ENCODE results near the gene DPP9. TPM values are rescaled to one million over a fixed set of nuclear protein-coding genes. Genes with fewer than 3 reads are reported as not detected.
A peak's percentile ranks its signal among the peaks of the same experiment; 100 is the strongest.

DPP9 gene
- 100 to 1,000 TPM; 112 to 126 (median 120) TPM for total RNA-seq

DNA sequence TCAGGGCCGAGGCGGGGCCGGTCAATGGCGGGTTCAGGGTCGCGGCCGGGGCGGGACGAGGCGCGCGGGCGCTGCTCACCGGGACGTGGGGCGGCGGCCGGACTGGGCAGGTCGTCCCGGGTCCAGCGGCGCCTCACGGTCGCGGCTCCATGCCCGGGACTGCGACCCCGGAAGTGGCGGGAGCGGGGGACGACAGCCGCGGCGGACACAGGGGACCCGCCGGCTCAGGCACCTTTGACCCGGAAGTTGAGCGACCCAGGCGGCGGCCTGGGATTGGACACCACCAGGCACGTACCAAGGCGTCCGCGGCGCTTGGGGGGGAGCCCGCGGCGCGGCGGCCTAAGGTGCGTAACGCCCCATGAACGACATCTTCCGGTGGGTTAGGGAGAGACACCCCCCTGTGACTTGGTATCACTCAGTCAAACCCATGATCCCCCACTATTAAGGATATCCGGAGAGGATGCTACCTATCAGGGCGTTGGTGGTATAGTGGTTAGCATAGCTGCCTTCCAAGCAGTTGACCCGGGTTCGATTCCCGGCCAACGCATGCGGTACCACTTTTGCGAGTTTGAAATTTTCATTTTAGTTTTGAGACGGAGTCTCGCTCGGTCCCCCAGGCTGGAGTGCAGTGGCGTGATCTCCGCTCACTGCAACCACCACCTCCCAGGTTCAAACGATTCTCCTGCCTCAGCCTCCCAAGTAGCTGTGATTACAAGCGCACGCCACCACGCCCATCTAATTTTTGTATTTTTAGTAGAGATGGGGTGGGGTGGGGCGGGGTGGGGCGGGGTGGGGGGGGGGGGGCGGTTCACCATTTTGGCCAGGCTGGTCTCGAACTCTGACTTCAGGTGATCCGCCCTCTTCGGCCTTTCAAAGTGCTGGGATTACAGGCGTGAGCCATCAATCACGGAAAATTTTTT lies at the start of gene DPP9:
TSS of gene DPP9 (minus strand) at position 248 of the 920 bp plus-strand sequence. CDS start 3,936 bp downstream, outside the sequence.
- peaks cover 6% of the 10 kb centered on the region for H3K36me3 Mint-ChIP-seq (ENCODE audit: insufficient read depth)

DNA sequence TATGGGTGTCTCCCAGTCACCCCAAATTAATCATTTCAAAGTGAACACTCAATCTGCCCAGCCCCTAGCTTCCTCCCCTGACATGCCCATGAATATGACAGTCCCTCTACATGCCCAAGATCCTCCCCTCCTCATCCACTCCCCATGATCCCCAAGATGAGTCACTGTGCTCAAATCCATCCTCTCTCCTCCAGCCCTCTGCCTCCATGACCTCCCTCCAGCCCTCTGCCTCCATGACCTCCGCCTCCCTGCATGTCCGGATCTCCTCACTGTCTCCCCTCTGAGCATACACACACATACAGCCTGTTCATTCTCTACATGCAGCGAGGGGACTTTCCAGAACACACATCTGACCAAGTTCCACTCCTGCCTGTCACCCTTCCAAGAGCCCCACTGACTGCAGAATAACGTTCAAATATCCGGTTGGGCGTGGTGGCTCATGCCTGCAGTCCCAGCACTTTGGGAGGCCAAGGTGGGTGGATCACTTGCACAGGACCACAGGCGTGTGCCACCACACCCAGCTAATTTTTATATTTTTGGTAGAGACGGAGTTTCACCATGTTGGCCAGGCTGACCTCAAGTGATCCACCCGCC lies 49.5 kb upstream of the DPP9 start:
- H3K4me3 Mint-ChIP-seq, result no peak overlapping the region
- no peak for DNase-seq
- H3K36me3 Mint-ChIP-seq (ENCODE audit: insufficient read depth), result no peaks in the 10 kb centered on the region
- H3K9me3 Mint-ChIP-seq, result no peaks in the 10 kb centered on the region
- peaks cover 33% of the 10 kb centered on the region for H3K27me3 Mint-ChIP-seq (ENCODE audit: low read depth)
- no peak for ATAC-seq
- peaks cover 4% of the 10 kb centered on the region for H3K4me1 Mint-ChIP-seq (ENCODE audit: low read depth)

More for the DNA sequence above, at the start of gene DPP9:
- DNase-seq (peak; percentile 94), ATAC-seq (peak; percentile 95)
- Mint-ChIP-seq H3K9me3 (no peaks in the 10 kb centered on the region), H3K27me3 (ENCODE audit: low read depth) (no peaks in the 10 kb centered on the region), H3K4me1 (ENCODE audit: low read depth) (peaks cover 25% of the 10 kb centered on the region), H3K4me3 (peak within 1 kb of the TSS; percentile 98)

DNA sequence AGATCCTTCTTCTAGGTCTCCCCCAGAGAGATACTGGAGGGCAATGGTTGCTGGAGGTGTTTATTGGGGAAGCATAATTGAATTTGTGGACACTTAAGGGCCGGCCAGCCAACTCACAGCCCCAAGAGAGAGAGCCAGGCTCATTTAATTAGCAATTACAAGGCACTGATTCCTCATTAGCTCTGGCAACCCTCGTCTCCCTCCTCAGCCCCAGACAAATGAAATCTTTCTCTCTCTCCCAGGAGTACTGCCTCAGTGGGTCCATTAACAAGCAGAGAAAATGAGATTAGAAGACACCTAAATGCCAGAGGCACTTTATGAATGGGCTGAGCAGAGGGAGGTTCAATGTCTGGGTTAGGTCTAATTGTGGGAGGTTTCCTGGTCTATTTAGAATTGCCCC lies 48.9 kb upstream of the DPP9 start:
- no peaks in the 10 kb centered on the region for H3K9me3 Mint-ChIP-seq
- peaks cover 4% of the 10 kb centered on the region for H3K4me1 Mint-ChIP-seq (ENCODE audit: low read depth)
- H3K36me3 Mint-ChIP-seq (ENCODE audit: insufficient read depth), result no peaks in the 10 kb centered on the region
- DNase-seq (no peak), ATAC-seq (no peak)
- H3K4me3 Mint-ChIP-seq, result no peak overlapping the region
- peaks cover 31% of the 10 kb centered on the region for H3K27me3 Mint-ChIP-seq (ENCODE audit: low read depth)

DNA sequence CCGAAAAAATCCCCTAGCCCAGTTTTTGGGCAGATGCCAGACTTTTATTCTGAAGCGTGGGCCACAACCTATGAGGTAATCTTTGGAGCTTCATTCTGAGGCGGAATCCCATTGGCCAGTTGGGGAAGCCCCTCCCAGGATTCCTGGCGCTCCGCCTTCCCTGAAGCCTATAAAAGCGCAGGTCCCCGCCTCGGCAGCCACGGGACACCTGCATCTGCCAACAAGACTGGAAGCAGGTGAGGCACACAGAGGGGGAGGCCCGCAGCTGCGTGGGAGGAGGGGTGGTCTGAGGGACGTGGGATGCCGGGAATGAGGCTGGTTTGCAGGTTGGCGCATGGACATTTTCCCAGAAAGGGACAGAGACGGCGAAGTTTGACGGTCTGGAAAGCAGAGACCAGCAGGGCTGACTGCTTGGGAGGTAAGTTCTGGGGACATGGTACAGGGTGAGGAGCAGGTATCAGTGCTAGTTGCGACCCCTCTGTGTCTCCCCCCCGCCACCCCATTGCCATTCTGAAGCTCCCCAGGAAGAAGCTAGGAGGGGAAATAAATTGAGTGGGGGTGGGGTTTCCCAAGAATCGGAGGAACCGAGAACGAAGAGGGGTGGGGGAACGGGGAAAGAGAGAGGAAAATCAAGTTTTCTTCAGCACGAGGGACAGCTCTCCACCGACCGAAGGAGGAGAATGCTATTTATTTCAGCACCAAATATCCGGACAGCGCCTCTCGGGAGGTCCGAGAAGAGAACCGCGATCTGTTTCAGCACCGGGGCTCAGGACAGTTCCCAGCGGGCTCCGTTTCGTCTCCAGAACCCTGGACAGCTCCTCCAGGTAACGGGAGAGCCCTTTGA lies 45.5 kb upstream of the DPP9 start:
- DNase-seq, result peak; percentile 68
- Mint-ChIP-seq H3K9me3 (no peaks in the 10 kb centered on the region), H3K27me3 (ENCODE audit: low read depth) (peaks cover 30% of the 10 kb centered on the region), H3K36me3 (ENCODE audit: insufficient read depth) (no peaks in the 10 kb centered on the region), H3K4me1 (ENCODE audit: low read depth) (peaks cover 4% of the 10 kb centered on the region), H3K4me3 (no peak overlapping the region)
- ATAC-seq, result peak; percentile 75

DNA sequence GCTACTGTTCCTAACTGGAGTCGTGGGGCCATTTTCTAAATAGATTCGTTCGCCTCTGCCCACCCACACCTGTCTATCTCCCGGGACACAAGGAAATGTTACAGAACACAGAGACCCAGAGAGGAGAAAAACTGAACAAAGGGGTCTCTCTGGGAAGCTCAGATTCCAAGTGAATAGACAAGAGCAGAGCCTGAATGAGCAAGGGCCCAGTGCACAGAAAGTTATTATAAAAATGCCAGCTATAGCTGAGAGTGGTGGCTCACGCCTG lies 40.7 kb upstream of the DPP9 start:
- H3K27me3 Mint-ChIP-seq (ENCODE audit: low read depth), result peaks cover 50% of the 10 kb centered on the region
- H3K36me3 Mint-ChIP-seq (ENCODE audit: insufficient read depth), result no peaks in the 10 kb centered on the region
- peaks cover 3% of the 10 kb centered on the region for H3K4me1 Mint-ChIP-seq (ENCODE audit: low read depth)
- no peak overlapping the region for H3K4me3 Mint-ChIP-seq
- H3K9me3 Mint-ChIP-seq, result no peaks in the 10 kb centered on the region
- ATAC-seq (no peak), DNase-seq (no peak)

DNA sequence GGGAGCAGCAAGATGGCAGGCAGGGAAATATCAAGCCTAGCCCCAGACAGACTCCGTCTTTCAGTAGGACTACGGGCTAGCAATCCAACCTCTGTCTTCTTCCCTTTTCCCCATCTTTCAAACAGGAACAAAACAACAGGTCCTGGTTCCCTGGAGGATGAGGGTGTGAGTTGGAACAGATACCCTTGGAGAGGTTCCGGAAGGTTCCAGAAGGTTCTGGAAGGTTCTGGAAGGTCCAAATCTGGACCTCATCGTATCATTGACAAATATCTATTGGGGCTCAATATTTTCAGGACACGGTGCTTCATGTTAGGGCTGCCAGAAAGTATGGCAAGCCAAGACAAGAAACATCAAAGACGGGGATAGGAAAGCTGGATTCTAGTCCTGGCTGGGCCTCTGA lies 39.4 kb upstream of the DPP9 start:
- DNase-seq, result no peak
- H3K4me1 Mint-ChIP-seq (ENCODE audit: low read depth), result peaks cover 3% of the 10 kb centered on the region
- H3K4me3 Mint-ChIP-seq, result no peak overlapping the region
- H3K9me3 Mint-ChIP-seq, result no peaks in the 10 kb centered on the region
- H3K36me3 Mint-ChIP-seq (ENCODE audit: insufficient read depth), result no peaks in the 10 kb centered on the region
- no peak for ATAC-seq
- H3K27me3 Mint-ChIP-seq (ENCODE audit: low read depth), result peaks cover 60% of the 10 kb centered on the region

DNA sequence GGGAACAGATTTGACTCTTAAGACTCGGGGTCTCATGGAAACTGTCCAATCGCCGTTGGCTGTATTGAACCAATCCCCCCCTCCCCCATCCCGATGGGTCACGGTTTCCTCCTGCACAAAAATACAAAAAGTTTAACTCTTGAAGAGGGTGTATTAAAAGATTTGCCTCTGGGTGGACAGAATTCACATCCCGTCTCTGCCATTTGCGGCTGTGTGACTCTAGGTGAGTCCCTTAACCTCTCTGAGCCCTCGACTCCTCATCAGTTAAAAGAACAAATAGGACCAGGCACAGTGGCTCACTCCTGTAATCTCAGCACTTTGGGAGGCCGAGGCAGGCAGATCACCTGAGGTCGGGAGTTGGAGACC lies 36.6 kb upstream of the DPP9 start:
- Mint-ChIP-seq H3K9me3 (no peaks in the 10 kb centered on the region), H3K4me3 (peak overlapping the region; percentile 68), H3K27me3 (ENCODE audit: low read depth) (peaks cover 66% of the 10 kb centered on the region), H3K4me1 (ENCODE audit: low read depth) (peaks cover 3% of the 10 kb centered on the region), H3K36me3 (ENCODE audit: insufficient read depth) (no peaks in the 10 kb centered on the region)
- no peak for ATAC-seq
- no peak for DNase-seq

DNA sequence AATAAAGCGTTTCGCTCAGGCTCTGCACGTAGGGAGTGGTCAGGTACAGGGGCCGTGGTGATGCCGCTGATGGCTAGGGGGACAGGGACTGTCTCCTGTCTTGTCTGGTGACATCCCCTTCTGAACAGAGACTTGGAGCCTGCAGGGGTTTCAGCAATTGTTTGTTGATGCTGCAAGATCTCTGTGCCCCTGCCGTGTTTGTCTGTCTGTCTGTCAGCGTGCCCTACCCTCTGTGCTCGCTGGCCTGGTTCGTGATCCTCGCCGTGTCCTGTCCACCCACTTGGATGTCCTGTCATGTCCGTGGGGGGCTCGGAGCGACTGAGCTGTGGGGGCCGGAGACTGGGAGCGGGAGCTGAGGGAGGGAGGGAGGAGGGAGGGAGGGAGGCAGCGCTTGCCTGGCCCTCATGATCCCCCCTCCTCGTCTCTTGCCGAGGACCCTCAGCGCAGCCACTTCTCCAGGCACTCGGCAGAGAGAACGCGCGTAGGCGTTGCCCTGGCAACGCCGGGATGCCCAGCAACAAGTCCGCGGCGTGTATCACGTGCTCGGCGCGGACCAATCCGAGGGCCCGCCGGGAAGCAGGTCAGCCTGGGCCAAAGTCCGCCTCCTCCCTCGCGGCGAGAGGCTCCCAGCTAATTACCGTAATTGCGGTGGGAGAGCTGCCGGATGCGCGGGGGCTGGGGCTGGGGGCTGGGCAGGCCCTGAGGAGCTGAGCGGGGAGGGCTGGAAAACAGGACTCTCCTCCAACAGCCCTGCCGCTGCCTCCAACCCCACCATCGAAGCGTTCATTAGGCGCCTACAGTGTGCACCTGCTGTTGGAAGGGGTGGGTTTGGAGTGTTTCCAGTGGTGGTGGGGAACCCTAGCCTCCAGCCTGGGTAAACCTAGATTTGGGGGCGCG lies 36.0 kb upstream of the DPP9 start:
- DNase-seq (peak; percentile 15), ATAC-seq (peak; percentile 73 to 91)
- H3K4me1 Mint-ChIP-seq (ENCODE audit: low read depth), result peaks cover 3% of the 10 kb centered on the region
- no peaks in the 10 kb centered on the region for H3K9me3 Mint-ChIP-seq
- peak overlapping the region; percentile 68 for H3K4me3 Mint-ChIP-seq
- H3K36me3 Mint-ChIP-seq (ENCODE audit: insufficient read depth), result no peaks in the 10 kb centered on the region
- H3K27me3 Mint-ChIP-seq (ENCODE audit: low read depth), result peaks cover 63% of the 10 kb centered on the region

DNA sequence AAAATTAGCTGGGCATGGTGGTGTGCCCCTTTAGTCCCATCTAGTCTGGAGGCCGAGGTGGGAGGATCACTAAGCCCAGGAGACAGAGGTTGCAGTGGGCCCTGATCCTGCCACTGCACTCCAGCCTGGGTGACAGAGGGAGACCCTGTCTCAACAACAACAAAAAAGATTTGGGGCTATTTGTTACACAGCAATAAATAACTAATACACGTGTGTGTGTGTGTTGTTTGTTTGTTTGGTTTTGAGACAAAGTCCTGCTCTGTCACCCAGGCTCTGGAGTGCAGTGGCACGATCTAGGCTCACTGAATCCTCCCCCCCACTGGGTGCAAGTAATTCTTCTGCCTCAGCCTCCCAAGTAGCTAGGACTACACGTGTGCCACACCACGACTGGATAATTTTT lies 35.0 kb upstream of the DPP9 start:
- no peaks in the 10 kb centered on the region for H3K9me3 Mint-ChIP-seq
- H3K4me1 Mint-ChIP-seq (ENCODE audit: low read depth), result peaks cover 3% of the 10 kb centered on the region
- H3K27me3 Mint-ChIP-seq (ENCODE audit: low read depth), result peaks cover 54% of the 10 kb centered on the region
- DNase-seq, result no peak
- no peaks in the 10 kb centered on the region for H3K36me3 Mint-ChIP-seq (ENCODE audit: insufficient read depth)
- no peak for ATAC-seq
- no peak overlapping the region for H3K4me3 Mint-ChIP-seq

DNA sequence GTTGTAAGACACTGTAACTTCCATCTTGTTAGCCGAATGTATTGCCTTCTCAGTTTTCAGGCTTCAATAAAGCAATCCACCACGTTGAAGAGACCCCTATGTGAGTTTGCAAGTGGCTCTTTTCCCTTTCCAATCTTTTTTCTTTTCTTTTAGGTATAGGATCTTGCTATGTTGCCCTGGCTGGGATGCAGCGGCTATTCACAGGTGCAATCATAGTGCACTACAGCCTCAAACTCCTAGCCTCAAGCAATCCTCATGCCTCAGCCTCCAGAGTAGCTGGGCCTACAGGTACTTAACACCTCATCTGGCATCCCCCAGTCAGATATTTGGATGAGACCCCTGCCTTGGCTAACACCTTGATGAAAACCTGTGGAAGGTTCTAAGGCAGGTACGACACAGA lies 34.4 kb upstream of the DPP9 start:
- peaks cover 53% of the 10 kb centered on the region for H3K27me3 Mint-ChIP-seq (ENCODE audit: low read depth)
- peaks cover 3% of the 10 kb centered on the region for H3K4me1 Mint-ChIP-seq (ENCODE audit: low read depth)
- no peak for ATAC-seq
- no peak for DNase-seq
- H3K4me3 Mint-ChIP-seq, result no peak overlapping the region
- H3K36me3 Mint-ChIP-seq (ENCODE audit: insufficient read depth), result no peaks in the 10 kb centered on the region
- H3K9me3 Mint-ChIP-seq, result no peaks in the 10 kb centered on the region

DNA sequence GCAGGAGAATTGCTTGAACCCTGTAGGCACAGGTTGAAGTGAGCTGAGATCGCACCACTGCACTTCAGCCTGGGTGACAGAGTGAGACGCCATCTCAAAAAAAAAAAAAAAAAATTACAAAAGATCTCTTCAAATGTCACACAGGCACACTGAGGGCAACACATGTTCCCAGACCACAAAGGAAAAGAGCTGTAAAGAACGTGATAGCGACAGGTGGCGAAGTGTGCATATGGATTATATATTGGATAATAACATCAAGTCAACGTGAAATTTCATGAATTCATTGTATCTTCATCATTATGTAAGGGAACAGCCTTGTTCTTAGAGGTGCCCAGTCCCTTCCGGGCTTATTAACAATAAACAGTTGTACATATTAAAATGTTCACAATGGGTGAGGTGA lies 31.8 kb upstream of the DPP9 start:
- H3K27me3 Mint-ChIP-seq (ENCODE audit: low read depth), result peaks cover 38% of the 10 kb centered on the region

DNA sequence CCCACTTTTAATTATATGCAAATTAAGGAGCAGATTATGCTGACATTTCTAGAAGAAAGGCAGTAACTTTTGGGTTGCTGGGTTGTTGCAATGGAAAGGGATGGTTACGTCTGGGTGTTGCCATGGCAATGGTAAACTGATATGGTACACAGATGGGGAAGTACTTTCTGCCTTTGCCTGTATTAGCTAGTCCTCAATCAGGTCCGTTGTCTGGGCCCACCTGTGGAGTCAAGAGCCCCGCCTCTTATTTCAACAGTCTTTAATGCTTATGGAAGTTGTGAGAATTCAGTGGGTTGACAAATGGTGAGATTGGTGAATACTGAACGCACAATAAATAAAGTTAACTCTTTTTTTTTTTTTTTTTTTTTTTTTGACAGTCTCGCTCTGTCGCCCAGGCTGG lies 30.6 kb upstream of the DPP9 start:
- Mint-ChIP-seq H3K4me1 (ENCODE audit: low read depth) (no peaks in the 10 kb centered on the region), H3K36me3 (ENCODE audit: insufficient read depth) (no peaks in the 10 kb centered on the region), H3K27me3 (ENCODE audit: low read depth) (peaks cover 36% of the 10 kb centered on the region), H3K9me3 (no peaks in the 10 kb centered on the region), H3K4me3 (no peak overlapping the region)
- DNase-seq (no peak), ATAC-seq (no peak)

More for the DNA sequence above, 31.8 kb upstream of the DPP9 start:
- H3K4me3 Mint-ChIP-seq, result no peak overlapping the region
- no peak for DNase-seq
- no peaks in the 10 kb centered on the region for H3K36me3 Mint-ChIP-seq (ENCODE audit: insufficient read depth)
- peaks cover 3% of the 10 kb centered on the region for H3K4me1 Mint-ChIP-seq (ENCODE audit: low read depth)
- ATAC-seq, result no peak
- no peaks in the 10 kb centered on the region for H3K9me3 Mint-ChIP-seq

DNA sequence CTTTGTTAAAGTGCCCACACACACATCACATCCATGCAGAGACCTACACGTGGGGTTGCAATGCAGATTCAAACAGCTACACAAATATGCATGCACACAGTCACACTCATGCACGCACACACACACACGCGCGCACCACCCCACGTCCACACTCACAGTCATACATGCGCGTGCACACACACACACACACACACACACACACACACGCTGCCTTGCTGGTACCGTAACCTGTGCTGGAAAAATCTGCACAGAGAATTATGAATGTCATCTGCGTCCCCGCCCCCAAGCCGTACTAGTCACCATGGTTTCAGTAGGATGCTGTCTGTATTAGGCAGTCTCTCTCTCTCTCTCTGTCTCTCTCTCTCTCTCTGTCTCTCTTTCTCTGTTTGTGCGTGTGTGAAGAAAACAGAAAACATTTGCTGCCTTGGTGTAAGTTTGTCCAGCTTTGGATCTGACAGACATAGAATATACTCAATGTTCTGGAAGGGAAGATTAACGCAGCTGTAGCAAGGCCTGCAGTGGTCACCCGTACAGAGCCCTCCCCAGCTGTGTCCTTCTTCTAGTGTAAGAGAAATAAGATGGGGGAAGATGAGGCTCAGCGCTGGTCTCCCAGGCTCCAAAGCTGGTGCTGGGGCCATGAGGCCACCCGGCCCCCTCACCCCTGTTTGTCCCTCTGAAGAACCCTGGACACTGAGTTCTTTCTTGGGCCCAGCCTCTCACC lies 26.4 kb upstream of the DPP9 start:
- ATAC-seq (no peak), DNase-seq (no peak)
- H3K4me1 Mint-ChIP-seq (ENCODE audit: low read depth), result no peaks in the 10 kb centered on the region
- no peaks in the 10 kb centered on the region for H3K9me3 Mint-ChIP-seq
- H3K27me3 Mint-ChIP-seq (ENCODE audit: low read depth), result peaks cover 38% of the 10 kb centered on the region
- H3K4me3 Mint-ChIP-seq, result no peak overlapping the region
- H3K36me3 Mint-ChIP-seq (ENCODE audit: insufficient read depth), result no peaks in the 10 kb centered on the region
